Measurements from ENCODE around the gene TMEM203.

The TMEM203 gene

DNA sequence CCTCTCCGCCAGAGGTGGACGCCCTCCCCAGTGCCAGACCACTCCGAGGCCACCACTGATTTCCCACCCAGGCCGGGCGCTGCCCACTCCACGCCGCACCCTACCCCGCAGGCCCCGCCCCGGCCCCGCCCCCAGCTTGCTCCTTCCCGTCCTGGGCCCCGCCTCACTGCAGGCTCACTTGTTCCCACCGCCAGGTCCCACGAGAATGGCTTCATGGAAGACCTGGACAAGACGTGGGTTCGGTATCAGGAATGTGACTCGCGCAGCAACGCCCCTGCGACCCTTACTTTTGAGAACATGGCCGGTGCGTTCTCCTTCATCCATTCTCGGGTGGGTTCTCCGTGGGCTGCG, 42.1 kb downstream of the TMEM203 start:
- FAIRE-seq, result no peak

DNA sequence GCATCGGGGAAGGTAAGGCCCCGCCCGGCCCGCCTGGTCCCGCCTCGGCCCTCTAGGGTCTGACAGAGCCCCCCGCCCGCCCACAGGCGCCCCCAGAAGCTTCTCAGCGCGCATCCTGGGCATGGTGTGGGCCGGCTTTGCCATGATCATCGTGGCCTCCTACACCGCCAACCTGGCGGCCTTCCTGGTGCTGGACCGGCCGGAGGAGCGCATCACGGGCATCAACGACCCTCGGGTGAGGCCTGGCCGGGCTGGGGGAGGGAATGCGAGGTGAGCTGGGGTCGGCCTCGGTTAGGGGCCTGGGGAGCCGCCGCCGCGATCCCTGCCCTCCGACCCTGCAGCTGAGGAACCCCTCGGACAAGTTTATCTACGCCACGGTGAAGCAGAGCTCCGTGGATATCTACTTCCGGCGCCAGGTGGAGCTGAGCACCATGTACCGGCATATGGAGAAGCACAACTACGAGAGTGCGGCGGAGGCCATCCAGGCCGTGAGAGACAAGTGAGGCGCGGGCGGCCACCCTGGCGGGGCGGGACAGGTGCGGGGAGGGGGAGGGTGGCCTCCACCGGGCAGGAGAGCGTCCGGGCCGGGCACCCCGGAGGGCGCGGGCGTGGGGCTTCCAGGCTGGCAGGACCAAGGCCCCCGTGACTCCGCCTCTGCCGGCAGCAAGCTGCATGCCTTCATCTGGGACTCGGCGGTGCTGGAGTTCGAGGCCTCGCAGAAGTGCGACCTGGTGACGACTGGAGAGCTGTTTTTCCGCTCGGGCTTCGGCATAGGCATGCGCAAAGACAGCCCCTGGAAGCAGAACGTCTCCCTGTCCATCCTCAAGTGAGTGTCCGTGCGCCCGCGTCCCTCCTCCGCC, 42.7 kb downstream of the TMEM203 start:
- FAIRE-seq, result no peak

DNA sequence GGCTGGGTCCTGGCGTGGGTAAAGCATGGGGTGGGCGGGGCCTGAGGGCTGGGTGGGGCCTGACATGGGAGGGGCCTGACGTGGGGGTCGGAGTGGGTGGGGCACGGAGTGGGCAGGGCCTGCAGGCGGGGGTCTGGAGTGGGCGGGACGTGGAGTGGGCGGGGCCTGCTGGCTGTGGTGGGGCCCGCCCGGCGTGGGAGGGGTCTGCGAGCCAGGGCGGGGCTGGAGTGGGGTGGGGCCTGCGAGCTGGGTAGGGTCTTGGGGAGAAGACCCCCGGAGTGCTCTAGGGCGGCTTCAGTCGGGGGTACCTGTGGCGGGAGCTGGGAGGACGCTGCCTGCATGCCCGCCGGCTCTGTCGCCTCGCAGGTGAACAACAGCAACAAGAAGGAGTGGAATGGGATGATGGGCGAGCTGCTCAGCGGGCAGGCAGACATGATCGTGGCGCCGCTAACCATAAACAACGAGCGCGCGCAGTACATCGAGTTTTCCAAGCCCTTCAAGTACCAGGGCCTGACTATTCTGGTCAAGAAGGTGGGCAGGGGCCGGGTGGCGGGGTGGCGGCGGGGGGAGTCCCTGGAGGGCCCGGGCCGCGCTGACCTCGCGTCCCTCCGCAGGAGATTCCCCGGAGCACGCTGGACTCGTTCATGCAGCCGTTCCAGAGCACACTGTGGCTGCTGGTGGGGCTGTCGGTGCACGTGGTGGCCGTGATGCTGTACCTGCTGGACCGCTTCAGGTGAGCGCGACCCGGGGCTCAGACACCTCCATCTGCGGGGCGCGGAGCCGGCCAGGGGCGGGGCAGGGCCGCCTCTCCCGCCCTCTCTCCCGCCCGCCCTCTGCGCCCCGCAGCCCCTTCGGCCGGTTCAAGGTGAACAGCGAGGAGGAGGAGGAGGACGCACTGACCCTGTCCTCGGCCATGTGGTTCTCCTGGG, 43.6 kb downstream of the TMEM203 start:
- FAIRE-seq, result no peak

DNA sequence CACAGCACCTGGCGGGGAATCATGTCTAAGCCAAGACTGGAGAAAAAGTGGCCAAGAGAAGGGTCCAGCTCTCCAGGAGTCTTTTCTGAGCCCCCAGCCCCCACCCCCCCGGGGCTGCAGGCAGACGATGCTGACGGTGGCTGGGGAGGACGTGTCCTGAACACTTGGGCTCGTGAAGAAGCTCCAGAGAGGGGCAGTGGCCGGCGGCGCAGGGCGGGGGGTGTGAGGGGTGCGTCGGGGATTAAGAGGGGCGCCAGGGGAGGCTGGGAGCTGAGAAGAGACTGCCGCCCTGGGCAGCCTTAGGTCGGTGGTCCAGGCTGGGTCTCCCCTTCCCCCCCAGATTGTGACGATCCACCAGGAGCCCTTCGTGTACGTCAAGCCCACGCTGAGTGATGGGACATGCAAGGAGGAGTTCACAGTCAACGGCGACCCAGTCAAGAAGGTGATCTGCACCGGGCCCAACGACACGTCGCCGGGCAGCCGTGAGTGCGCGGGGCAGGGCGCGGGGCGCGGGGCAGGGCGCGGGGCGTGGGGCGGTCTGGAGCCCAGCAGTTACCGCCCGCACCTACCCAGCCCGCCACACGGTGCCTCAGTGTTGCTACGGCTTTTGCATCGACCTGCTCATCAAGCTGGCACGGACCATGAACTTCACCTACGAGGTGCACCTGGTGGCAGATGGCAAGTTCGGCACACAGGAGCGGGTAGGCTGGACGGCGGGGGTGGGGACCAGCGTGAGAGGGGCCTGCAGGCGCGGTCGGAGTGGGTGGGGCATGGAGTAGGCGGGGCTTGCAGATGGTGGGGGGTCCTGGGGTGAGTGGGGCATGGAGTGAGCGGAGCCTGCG, 44.5 kb downstream of the TMEM203 start:
- no peak for FAIRE-seq

DNA sequence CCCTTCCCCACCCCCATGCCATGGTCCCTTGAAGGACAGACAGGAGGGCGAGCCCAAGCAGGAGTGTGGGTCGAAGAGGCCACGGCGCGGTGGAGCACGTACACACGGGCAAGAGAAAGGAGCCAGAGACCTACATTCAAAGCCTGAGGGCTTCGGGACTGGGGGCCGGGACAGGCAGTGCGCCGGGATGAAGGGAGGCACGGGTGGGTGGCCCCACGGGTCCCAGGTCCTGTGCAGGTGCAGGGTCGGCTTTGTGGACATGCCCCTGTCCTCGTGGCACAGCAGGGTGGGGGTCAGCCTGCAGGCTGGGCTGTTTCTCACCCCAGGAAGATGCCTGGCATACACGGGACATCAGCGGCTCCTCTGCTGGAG, 45.4 kb downstream of the TMEM203 start:
- no peak for FAIRE-seq

DNA sequence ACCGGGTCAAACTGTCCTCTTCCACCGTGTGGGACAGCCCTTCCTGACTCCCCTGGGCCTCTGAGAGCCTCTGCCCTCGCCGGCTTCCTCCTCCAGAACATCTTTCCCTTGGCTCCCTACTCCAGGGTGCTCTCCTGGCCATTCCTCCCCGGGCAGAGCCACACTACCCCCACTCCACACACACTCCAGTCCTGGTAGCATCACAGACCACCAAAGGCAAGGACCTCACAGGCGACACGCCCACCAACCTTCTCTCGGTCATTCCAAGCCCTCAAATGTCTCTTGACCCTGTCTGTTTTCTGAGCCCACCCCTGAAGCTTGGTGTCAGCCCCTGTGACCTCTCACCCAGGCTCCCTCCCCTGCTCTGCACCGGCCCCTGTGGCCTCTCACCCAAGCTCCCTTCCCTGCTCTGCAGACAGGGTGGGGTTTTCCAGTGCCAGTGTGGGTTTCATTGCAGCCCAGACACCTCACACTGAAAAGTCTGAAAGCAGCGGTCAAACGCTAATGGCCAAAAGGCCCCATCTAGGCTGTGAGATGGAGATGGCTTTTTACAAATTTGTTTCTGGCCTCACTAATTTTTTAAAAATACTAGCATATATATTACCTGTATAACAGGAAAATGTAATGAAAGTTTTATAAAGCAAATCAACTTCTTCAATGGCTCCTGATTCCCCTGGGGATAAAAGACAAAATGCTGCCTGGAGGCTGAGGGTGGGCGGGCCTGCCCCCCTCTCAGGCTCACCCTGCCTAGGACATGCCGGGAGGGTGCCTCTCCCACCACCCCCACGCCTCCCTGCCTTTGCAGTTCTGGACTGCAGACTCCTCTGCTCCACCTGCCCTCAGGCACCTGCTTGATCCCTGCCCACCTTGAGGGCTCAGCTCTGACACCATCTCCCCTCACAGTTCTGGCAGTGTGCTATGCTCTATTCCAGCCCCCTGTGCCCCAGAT, 46.1 kb downstream of the TMEM203 start:
- no peak for FAIRE-seq

DNA sequence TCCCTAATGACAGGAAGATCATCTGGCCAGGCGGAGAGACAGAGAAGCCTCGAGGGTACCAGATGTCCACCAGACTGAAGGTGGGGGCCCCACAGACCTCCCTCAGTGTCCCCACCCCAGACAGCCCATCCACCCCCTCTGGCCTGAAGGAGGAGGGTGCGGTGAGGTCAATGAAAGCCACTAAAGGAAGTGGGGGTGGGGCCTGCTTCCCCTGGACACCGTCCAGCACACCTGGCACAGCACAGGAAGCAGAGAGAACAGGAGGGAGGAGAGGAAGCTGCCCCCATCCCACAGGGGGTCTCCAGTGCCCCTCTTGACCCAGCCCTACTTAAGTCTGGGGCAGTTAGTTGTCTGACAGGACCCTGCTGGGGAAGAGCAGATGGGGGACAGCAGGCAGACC, 46.8 kb downstream of the TMEM203 start:
- FAIRE-seq, result no peak

DNA sequence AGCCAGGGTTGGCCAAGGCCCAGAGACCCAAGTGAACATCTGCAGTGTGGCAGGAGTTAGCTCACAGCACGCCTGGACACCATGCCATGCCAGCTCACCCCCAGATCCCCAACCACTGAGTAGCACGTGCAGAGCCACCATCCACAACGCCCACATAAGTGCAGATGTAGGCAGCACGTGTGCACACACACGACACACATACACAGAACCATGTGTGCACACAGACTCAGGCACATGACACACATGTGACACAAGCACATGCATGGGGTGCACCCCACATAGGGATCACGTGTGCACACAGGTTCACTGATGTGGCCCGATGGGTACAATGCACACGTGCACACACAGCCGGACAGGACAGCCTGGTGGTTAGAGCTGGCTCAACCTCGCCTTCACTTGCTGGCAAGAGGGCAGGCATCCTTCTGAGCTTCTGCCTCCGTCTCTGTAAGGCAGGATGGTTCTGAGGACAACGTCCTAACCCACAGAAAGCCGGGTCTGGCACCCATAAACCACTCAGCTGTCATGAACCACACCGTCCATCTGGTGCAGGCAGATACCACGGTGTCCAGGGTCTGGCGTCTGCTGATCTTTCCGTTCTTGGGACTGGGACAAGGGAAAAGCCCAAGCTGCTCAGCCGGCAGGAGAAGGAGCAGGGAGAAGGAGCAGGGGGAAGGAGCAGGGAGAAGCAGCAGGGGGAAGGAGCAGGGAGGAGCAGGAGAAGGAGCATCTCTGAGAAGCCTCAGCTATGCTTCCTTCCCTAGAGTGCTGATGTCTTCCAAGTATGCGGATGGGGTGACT, 47.6 kb downstream of the TMEM203 start:
- FAIRE-seq, result no peak

DNA sequence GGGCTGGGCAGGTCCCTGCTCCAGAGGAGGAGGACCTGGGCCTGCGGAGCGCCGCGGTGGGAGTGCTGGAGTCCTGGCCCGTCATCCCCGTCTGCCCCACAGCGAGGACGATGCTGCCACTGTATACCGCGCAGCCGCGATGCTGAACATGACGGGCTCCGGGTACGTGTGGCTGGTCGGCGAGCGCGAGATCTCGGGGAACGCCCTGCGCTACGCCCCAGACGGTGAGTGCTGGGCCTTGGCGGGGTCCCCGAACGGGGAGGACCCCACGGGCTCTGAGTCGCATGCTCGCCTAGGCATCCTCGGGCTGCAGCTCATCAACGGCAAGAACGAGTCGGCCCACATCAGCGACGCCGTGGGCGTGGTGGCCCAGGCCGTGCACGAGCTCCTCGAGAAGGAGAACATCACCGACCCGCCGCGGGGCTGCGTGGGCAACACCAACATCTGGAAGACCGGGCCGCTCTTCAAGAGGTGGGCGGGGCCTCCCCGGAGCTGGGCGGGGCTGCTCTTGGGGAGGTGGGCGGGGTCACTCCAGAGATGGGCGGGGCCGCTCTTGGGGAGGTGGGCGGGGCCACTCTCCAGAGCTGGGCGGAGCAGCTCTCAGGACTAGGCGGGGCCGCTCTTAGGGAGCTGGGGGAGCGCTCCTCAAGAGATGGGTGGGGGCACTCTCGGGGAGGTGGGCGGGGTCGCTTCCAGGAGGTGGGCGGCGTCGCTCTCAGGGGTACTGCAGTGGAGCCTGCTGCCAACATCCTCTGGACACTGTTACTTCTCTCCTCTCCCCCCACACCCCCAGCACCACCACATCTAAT, 48.7 kb downstream of the TMEM203 start:
- no peak for FAIRE-seq

Measured in G401.6 (cell line).